ENCODE results near the gene CDH15. TPM values are rescaled to one million over a fixed set of nuclear protein-coding genes. Genes with fewer than 3 reads are reported as not detected.

The CDH15 gene
- total and polyA plus RNA-seq, 2 of the 13 experiments (the other 11 are each of a cell fraction or from before 2014, with no cell fraction given): 0.74 to 2.2 TPM

GRCh38 chr16:89197633-89198416, 26.3 kb downstream of the CDH15 start (continued):
- TF ChIP-seq LBX2 (CRISPR knock-in tag; IDR thresholded peaks at IDR 0.05; ENCODE audit: borderline replicate concordance) (no peak), MED13 (CRISPR knock-in tag; IDR thresholded peaks at IDR 0.05) (peak; percentile 84; the same call in 1 of the 2 replicates), PBX2 (CRISPR knock-in tag; IDR thresholded peaks at IDR 0.05) (no peak), ZNF724P (CRISPR knock-in tag; IDR thresholded peaks at IDR 0.05; ENCODE audit: borderline replicate concordance) (no peak; the same call in 1 of the 2 replicates), NAIF1 (CRISPR knock-in tag; IDR thresholded peaks at IDR 0.05; ENCODE audit: borderline replicate concordance) (no peak; the same call in 1 of the 2 replicates), SMYD3 (CRISPR knock-in tag; IDR thresholded peaks at IDR 0.05) (no peak), ZSCAN9 (CRISPR knock-in tag; IDR thresholded peaks at IDR 0.05; ENCODE audit: borderline replicate concordance) (peak; percentile 62; the same call in 1 of the 2 replicates), ZNF10 (CRISPR knock-in tag; IDR thresholded peaks at IDR 0.05; ENCODE audit: borderline replicate concordance, low read depth) (no peak), ZNF432 (CRISPR knock-in tag; IDR thresholded peaks at IDR 0.05; ENCODE audit: borderline replicate concordance) (no peak), SKIL (CRISPR knock-in tag; IDR thresholded peaks at IDR 0.05; ENCODE audit: borderline replicate concordance) (peak; percentile 97), FOXM1 (CRISPR knock-in tag; IDR thresholded peaks at IDR 0.05) (no peak), NBN (conservative IDR thresholded peaks at IDR 0.05) (no peak), ZNF691 (CRISPR knock-in tag; IDR thresholded peaks at IDR 0.05; ENCODE audit: borderline replicate concordance, low read depth) (no peak; the same call in 1 of the 2 replicates), RCOR2 (CRISPR knock-in tag; IDR thresholded peaks at IDR 0.05) (peak; percentile 78), SNAPC4 (CRISPR knock-in tag; IDR thresholded peaks at IDR 0.05) (peak; percentile 87), ZNF280B (CRISPR knock-in tag; IDR thresholded peaks at IDR 0.05; ENCODE audit: borderline replicate concordance) (peak; percentile 15; the same call in 1 of the 2 replicates), SIN3B (IDR thresholded peaks at IDR 0.05; ENCODE audit: low read length) (no peak)
